Transverse colon (tissue), 4 donors: Measurements from ENCODE around the gene MEDAG.

Experiments
- CTCF ChIP-seq, 5 experiments: fragments of 200-600 bp in 3 of 5; fragments of 450-650 bp in 2 of 5; sonication (generic) in 3 of 5; IDR thresholded peaks; 1 replicate in 2 of 5; 2 replicates in 3 of 5; pipeline ENCODE4 v1.5.1; 2016 to 2017; ENCODE audit warnings: antibody characterized with exemption in 5 of 5, inconsistent platforms in 3 of 5, mild to moderate bottlenecking in 2 of 5, moderate library complexity in 1 of 5
- EP300 ChIP-seq: sonication (generic); formaldehyde crosslinking; IDR thresholded peaks from one replicate; pipeline ENCODE4 v1.6.1; 2017; ENCODE audit warnings: antibody characterized with exemption, low read depth
- POLR2A ChIP-seq: fragments of 450-650 bp; IDR thresholded peaks from one replicate; pipeline ENCODE4 v1.6.1; 2016; ENCODE audit warnings: antibody characterized with exemption, mild to moderate bottlenecking, moderate library complexity
- POLR2AphosphoS5 ChIP-seq, 3 donors: sonication (generic); formaldehyde crosslinking; IDR thresholded peaks; one replicate each; pipeline ENCODE4 v1.6.1; 2016; ENCODE audit warnings: antibody characterized with exemption in 3 of 3

- no peak for TF ChIP-seq CTCF (IDR thresholded peaks at IDR 0.05)
- TF ChIP-seq POLR2AphosphoS5 (IDR thresholded peaks at IDR 0.05): no peak
- TF ChIP-seq EP300: no peak
- TF ChIP-seq POLR2A: no peak
Observed at GRCh38 chr13:30959678-30960077, 53.6 kb downstream of the MEDAG start.
